Retinal pigment epithelial cell (primary cell): Measurements from ENCODE around the gene DIP2B.
A peak's percentile ranks its signal among the peaks of the same experiment; 100 is the strongest.

Source experiments
- DNase-seq: peaks from one replicate; pipeline ENCODE4 v3.0.0-alpha.2; 2010; ENCODE audit warnings: low read depth
- H3K4me3 ChIP-seq: 2 replicates; pipeline ENCODE4 v1.5.1; 2011; ENCODE audit warnings: mild to moderate bottlenecking, low read length, control low read depth, moderate library complexity
- TF ChIP-seq, protein P1 (sequence below): conservative IDR thresholded peaks from 2 replicates; pipeline ENCODE4 v1.5.1; 2011; ENCODE audit warnings: low read depth, low read length, control low read depth, inconsistent platforms

Gene DIP2B, protein sequence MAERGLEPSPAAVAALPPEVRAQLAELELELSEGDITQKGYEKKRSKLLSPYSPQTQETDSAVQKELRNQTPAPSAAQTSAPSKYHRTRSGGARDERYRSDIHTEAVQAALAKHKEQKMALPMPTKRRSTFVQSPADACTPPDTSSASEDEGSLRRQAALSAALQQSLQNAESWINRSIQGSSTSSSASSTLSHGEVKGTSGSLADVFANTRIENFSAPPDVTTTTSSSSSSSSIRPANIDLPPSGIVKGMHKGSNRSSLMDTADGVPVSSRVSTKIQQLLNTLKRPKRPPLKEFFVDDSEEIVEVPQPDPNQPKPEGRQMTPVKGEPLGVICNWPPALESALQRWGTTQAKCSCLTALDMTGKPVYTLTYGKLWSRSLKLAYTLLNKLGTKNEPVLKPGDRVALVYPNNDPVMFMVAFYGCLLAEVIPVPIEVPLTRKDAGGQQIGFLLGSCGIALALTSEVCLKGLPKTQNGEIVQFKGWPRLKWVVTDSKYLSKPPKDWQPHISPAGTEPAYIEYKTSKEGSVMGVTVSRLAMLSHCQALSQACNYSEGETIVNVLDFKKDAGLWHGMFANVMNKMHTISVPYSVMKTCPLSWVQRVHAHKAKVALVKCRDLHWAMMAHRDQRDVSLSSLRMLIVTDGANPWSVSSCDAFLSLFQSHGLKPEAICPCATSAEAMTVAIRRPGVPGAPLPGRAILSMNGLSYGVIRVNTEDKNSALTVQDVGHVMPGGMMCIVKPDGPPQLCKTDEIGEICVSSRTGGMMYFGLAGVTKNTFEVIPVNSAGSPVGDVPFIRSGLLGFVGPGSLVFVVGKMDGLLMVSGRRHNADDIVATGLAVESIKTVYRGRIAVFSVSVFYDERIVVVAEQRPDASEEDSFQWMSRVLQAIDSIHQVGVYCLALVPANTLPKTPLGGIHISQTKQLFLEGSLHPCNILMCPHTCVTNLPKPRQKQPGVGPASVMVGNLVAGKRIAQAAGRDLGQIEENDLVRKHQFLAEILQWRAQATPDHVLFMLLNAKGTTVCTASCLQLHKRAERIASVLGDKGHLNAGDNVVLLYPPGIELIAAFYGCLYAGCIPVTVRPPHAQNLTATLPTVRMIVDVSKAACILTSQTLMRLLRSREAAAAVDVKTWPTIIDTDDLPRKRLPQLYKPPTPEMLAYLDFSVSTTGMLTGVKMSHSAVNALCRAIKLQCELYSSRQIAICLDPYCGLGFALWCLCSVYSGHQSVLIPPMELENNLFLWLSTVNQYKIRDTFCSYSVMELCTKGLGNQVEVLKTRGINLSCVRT (N-terminal part only)

DNA sequence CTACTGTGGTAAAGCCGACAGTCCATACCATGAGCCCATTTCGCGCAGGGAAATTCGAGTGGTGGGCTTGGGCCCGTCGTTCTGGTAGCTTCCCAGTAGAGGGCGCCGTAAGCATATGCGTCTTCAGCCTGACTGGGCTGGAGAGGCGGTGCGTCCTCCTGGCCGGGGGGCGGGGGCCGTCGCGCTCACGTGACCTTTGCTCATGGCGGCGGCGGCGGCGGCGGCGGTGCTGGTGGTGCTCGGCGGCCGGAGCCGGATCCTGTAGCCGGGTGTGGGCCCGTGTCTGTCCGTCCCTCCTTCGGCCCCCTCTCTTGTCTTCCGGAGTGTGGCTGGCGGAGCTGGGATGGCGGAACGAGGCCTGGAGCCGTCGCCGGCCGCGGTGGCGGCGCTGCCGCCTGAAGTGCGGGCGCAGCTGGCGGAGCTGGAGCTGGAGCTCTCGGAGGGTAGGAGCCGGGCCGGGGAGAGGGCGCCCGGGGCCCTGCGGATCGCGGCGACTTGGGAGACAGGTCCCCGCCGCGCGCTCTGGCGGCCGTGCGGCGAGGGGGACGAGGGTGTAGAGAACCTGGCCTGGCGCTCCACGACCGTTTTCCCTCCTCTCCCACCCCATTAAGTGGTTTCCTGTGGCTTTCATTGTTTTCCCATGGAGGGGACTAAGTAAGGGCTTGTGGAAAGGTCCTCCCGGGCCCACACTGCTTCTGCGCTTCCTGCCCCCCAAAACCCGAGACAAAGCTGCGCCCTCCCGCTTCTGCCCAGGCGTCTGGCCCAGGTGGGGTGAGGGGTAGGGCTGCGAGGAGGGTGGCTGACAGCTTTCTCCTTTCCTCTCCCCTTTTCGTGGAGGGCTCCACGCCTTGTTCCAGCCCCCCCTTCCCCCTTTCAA is at the start of gene DIP2B:
Gene DIP2B (plus strand): TSS at position 188 of the 877 bp plus-strand sequence. CDS start 156 bp downstream, at position 344.
- peak; percentile 58 for DNase-seq
- TF ChIP-seq, protein P1, sequence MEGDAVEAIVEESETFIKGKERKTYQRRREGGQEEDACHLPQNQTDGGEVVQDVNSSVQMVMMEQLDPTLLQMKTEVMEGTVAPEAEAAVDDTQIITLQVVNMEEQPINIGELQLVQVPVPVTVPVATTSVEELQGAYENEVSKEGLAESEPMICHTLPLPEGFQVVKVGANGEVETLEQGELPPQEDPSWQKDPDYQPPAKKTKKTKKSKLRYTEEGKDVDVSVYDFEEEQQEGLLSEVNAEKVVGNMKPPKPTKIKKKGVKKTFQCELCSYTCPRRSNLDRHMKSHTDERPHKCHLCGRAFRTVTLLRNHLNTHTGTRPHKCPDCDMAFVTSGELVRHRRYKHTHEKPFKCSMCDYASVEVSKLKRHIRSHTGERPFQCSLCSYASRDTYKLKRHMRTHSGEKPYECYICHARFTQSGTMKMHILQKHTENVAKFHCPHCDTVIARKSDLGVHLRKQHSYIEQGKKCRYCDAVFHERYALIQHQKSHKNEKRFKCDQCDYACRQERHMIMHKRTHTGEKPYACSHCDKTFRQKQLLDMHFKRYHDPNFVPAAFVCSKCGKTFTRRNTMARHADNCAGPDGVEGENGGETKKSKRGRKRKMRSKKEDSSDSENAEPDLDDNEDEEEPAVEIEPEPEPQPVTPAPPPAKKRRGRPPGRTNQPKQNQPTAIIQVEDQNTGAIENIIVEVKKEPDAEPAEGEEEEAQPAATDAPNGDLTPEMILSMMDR, result peak; percentile 84
- H3K4me3 ChIP-seq, result peak within 1 kb of the TSS; percentile 95

DNA sequence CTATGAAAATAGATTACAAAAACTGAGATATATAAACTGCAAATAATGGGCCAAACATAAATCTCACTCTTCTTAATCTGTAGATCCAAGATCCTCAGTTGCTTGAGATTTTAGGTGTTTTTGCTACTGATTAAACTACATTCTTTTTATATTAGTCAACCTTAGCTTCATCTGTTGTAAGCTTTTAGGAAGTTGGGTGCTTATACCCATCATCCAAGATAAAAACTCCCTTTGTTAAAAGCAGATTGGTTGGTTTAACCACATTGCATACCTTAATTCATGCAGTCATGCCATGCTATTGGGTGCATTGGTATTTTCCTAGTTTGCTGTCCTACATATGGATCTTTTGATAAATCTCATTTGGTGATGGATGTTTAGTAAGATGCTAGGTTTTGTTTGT is 46.2 kb upstream of the DIP2B start:
- DNase-seq, result no peak
- TF ChIP-seq, protein P1, result no peak
- no peak overlapping the region for H3K4me3 ChIP-seq

DNA sequence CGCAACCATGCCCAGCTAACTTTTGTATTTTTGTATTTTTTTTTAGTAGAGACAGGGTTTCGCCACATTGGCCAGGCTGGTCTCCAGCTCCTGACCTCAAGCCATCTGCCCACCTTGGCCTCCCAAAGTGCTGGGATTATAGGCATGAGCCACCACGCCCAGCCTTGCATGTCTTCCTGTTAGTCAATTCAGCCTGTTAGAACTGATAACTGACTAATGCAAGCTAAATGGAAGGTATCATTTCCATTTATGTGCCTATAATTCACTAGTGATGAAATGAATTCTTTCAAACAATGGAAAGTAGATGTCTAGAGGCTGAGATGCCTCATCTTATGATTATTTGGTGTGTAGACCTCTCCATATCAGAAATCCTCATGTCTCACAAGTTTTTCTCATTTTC is 37.3 kb upstream of the DIP2B start:
- no peak for DNase-seq
- H3K4me3 ChIP-seq, result no peak overlapping the region
- TF ChIP-seq, protein P1, result no peak

DNA sequence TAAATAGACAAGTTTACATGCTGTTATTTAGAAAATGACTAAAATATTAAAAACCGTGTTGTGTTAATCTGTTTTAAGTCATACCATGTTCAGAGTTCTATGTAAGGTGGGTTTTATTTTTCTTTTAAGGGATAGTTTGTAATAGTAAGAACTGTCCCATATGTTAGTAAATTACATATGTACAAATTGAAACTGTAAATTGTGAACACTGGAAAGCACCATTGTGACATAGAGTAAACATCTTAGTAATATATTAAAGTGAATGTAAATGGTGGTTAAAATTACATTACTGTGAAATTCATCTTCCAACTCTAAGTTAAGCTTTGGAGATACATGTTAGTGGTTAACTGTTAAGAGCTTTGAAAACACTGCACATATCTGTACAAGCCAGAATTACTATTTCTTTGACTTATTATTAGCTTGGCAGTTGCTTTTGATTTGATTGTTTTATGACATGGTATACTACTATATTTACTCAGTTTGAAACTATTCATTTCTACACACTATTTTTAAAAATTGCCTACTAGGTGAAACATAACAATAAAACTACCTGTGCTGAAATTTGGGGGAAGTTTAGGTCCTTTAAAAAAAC is 27.4 kb upstream of the DIP2B start:
- no peak overlapping the region for H3K4me3 ChIP-seq
- TF ChIP-seq, protein P1, result no peak
- no peak for DNase-seq

DNA sequence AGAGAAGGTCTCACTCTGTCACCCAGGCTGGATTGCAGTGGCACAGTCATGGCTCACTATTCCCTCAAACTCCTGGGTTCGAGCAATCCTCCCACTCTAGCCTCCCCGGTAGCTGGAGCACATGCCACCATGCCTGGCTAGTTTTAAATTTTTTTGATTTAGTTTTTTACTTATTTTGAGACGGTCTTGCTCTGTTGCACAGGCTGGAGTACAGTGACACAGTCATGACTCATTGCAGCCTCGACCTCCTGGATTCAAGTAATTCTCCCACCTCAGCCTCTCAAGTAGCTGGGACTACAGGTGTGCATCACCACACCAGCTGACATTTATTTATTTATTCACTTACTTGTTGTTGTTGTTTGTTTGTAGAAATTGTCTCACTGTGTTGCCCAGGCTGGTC is 22.2 kb upstream of the DIP2B start:
- TF ChIP-seq, protein P1, result no peak
- H3K4me3 ChIP-seq, result no peak overlapping the region
- no peak for DNase-seq

DNA sequence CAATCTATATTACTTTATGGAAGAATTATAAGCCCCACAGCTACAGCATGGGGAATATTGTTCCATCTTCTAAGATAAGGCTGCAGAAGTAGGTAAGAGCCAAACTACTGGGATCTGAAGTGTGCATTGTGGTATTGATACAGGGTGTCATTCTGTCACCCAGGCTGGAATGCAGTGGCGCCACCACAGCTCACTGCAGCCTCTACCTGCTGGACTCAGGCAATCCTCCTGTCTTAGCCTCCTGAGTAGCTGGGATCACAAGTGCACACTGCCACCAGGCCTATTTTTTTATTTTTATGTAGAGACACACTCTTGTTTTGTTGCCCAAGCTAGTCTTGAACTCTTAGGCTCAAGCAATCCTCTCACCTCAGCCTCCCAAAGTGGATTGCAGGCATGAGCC is 21.3 kb upstream of the DIP2B start:
- no peak overlapping the region for H3K4me3 ChIP-seq
- TF ChIP-seq, protein P1, result no peak
- no peak for DNase-seq
